HepG2 (cell line): ENCODE results near the gene ADGRL1. TPM values are rescaled to one million over a fixed set of nuclear protein-coding genes. Genes with fewer than 3 reads are reported as not detected.

ENCODE experiments used
- AGO1 ChIP-seq: fragments of 200-400 bp; formaldehyde crosslinking; IDR thresholded peaks from 2 replicates; pipeline ENCODE4 v1.6.1; 2017; ENCODE audit warnings: mild to moderate bottlenecking, low read depth, low read length, moderate library complexity; ENCODE audit not compliant: poor library complexity, severe bottlenecking
- BRD4 ChIP-seq: sonication (generic); formaldehyde crosslinking; IDR thresholded peaks from 2 replicates; pipeline ENCODE4 v1.4.0; 2020; ENCODE audit warnings: missing genetic modification reagents
- CREB1 ChIP-seq, 2 experiments: fragments of 450-650 bp in 1 of 2; IDR thresholded peaks; 2 replicates each; pipeline ENCODE4 v1.6.1; 2016 to 2017; ENCODE audit warnings: control low read depth in 1 of 2, mild to moderate bottlenecking in 1 of 2, missing compliant biosample characterization in 1 of 2, missing genetic modification characterization in 1 of 2
- DR1 ChIP-seq: sonication (generic); formaldehyde crosslinking; IDR thresholded peaks from 2 replicates; pipeline ENCODE4 v1.8.0; 2021; ENCODE audit warnings: mild to moderate bottlenecking, missing genetic modification reagents, inconsistent platforms
- HNRNPK ChIP-seq: fragments of 200-400 bp; formaldehyde crosslinking; IDR thresholded peaks from 2 replicates; pipeline ENCODE4 v1.6.1; 2018; ENCODE audit warnings: low read length, low read depth, moderate library complexity, mild to moderate bottlenecking; ENCODE audit not compliant: poor library complexity, severe bottlenecking
- KDM2A ChIP-seq: sonication (generic); formaldehyde crosslinking; IDR thresholded peaks from 2 replicates; pipeline ENCODE4 v1.4.0; 2020; ENCODE audit warnings: low read depth, missing genetic modification reagents, borderline replicate concordance
- NONO ChIP-seq, 2 experiments: fragments of 450-650 bp in 1 of 2; sonication (generic) in 1 of 2; formaldehyde crosslinking in 1 of 2; IDR thresholded peaks in 1 of 2; conservative IDR thresholded peaks in 1 of 2; 2 replicates each; pipeline versions ENCODE4 v1.6.1 to v1.8.0; 2017 to 2022; ENCODE audit warnings: mild to moderate bottlenecking in 1 of 2, missing genetic modification reagents in 1 of 2, moderate library complexity in 1 of 2
- NPAS2 ChIP-seq: sonication (generic); formaldehyde crosslinking; IDR thresholded peaks from 2 replicates; pipeline ENCODE4 v1.8.0; 2022; ENCODE audit warnings: mild to moderate bottlenecking, missing genetic modification reagents, borderline replicate concordance
- SMAD9 ChIP-seq: sonication (generic); formaldehyde crosslinking; IDR thresholded peaks from 2 replicates; pipeline ENCODE4 v1.5.1; 2020; ENCODE audit warnings: mild to moderate bottlenecking, missing genetic modification reagents
- SNAPC2 ChIP-seq: sonication (generic); formaldehyde crosslinking; IDR thresholded peaks from 2 replicates; pipeline ENCODE4 v1.8.1; 2022; ENCODE audit warnings: mild to moderate bottlenecking, missing genetic modification reagents
- YY1 ChIP-seq: IDR thresholded peaks from 2 replicates; pipeline ENCODE4 v1.6.1; 2011; ENCODE audit warnings: low read length, low read depth, moderate library complexity, mild to moderate bottlenecking; ENCODE audit not compliant: insufficient read depth, insufficient replicate concordance
- ZFAT ChIP-seq: sonication (generic); formaldehyde crosslinking; conservative IDR thresholded peaks from 2 replicates; pipeline ENCODE4 v1.8.1; 2023; ENCODE audit warnings: missing genetic modification reagents, inconsistent platforms
- ZFY ChIP-seq: sonication (generic); formaldehyde crosslinking; IDR thresholded peaks from 2 replicates; pipeline ENCODE4 v1.4.0; 2020; ENCODE audit warnings: missing genetic modification reagents
- ZMYM3 ChIP-seq: sonication (generic); formaldehyde crosslinking; IDR thresholded peaks from 2 replicates; pipeline ENCODE4 v1.5.1; 2020; ENCODE audit warnings: mild to moderate bottlenecking, missing genetic modification reagents
- ZNF10 ChIP-seq: sonication (generic); formaldehyde crosslinking; IDR thresholded peaks from 2 replicates; pipeline ENCODE4 v1.4.0; 2020; ENCODE audit warnings: mild to moderate bottlenecking, low read depth, missing genetic modification reagents, borderline replicate concordance
- ZNF234 ChIP-seq: sonication (generic); formaldehyde crosslinking; conservative IDR thresholded peaks from 2 replicates; pipeline ENCODE4 v1.5.1; 2020; ENCODE audit warnings: mild to moderate bottlenecking, missing genetic modification reagents
- ZNF260 ChIP-seq: sonication (generic); formaldehyde crosslinking; IDR thresholded peaks from 2 replicates; pipeline ENCODE4 v1.4.0; 2020; ENCODE audit warnings: missing genetic modification reagents, low read depth, mild to moderate bottlenecking, borderline replicate concordance
- ZNF317 ChIP-seq: sonication (generic); formaldehyde crosslinking; IDR thresholded peaks from 2 replicates; pipeline ENCODE4 v1.5.0; 2020; ENCODE audit warnings: mild to moderate bottlenecking, missing genetic modification reagents
- ZNF414 ChIP-seq: sonication (generic); formaldehyde crosslinking; IDR thresholded peaks from 2 replicates; pipeline ENCODE4 v1.5.0; 2020; ENCODE audit warnings: missing genetic modification reagents
- ZNF503 ChIP-seq: sonication (generic); formaldehyde crosslinking; IDR thresholded peaks from 2 replicates; pipeline ENCODE4 v1.4.0; 2020; ENCODE audit warnings: missing genetic modification reagents
- ZNF574 ChIP-seq: sonication (generic); formaldehyde crosslinking; IDR thresholded peaks from 2 replicates; pipeline ENCODE4 v1.4.0; 2020; ENCODE audit warnings: missing genetic modification reagents
- ZSCAN12 ChIP-seq: sonication (generic); formaldehyde crosslinking; IDR thresholded peaks from 2 replicates; pipeline ENCODE4 v1.9.0; 2021; ENCODE audit warnings: mild to moderate bottlenecking, missing genetic modification reagents
- ZSCAN29 ChIP-seq: sonication (generic); formaldehyde crosslinking; conservative IDR thresholded peaks from 2 replicates; pipeline ENCODE4 v1.4.0; 2020; ENCODE audit warnings: mild to moderate bottlenecking, missing genetic modification reagents
- polyA plus RNA-seq, 8 experiments: library from polyadenylated mRNA; depleted of rRNA in 3 of 8; stranded (reverse) in 7 of 8; unstranded in 1 of 8; fragments of >200 nt; fragmentation: Illumina TruSeq in 4 of 8; extraction: Trizol in 4 of 8; gene quantifications; 2 replicates each; pipeline versions ENCODE4 v1.2.1 to v1.2.3, GENCODE V29; 2011 to 2016; ENCODE audit warnings: low read depth in 4 of 8, missing spikeins in 1 of 8, mixed read lengths in 1 of 8; ENCODE audit not compliant: insufficient read depth in 1 of 8
- total RNA-seq, 5 experiments: library from RNA; depleted of rRNA; stranded (reverse); fragments of >200 nt; fragmentation: Illumina TruSeq; extraction: Trizol; gene quantifications; 2 replicates each; pipeline ENCODE4 v1.2.3, GENCODE V29; 2016; ENCODE audit warnings: low read depth in 1 of 5

ADGRL1 gene
- total and polyA plus RNA-seq, 2 of the 13 experiments (the other 11 are each of a cell fraction or from before 2014, with no cell fraction given) = 0.49 to 1.7 TPM

- TF ChIP-seq AGO1 (peak; percentile 7), ZMYM3 (CRISPR knock-in tag) (no peak), ZNF503 (no peak), ZNF10 (no peak), ZFAT (no peak), BRD4 (CRISPR knock-in tag) (no peak), ZNF317 (CRISPR knock-in tag) (no peak), ZNF574 (CRISPR knock-in tag) (no peak), ZSCAN12 (CRISPR knock-in tag) (no peak), DR1 (CRISPR knock-in tag) (no peak), ZSCAN29 (no peak), SNAPC2 (CRISPR knock-in tag) (no peak), CREB1 (IDR thresholded peaks at IDR 0.05) (peak; percentile 91), CREB1 (CRISPR knock-in tag; IDR thresholded peaks at IDR 0.05) (peak; percentile 79), NPAS2 (CRISPR knock-in tag) (no peak), ZFY (CRISPR knock-in tag) (no peak), NONO (IDR thresholded peaks at IDR 0.05) (no peak), NONO (CRISPR knock-in tag; conservative IDR thresholded peaks at IDR 0.05) (no peak), ZNF234 (no peak), HNRNPK (no peak), ZNF260 (CRISPR knock-in tag) (no peak), KDM2A (peak; percentile 35; the same call in 1 of the 2 replicates), ZNF414 (CRISPR knock-in tag) (no peak), YY1 (peak; percentile 18), SMAD9 (CRISPR knock-in tag) (no peak)
These were observed 88.3 kb downstream of the ADGRL1 start, which contains the start of gene PRKACA (continued) for GRCh38 chr19:14117668-14118164.
